NCI-H1105 treated with DMSO at 0.1 percent for 48 hours (cell line): Measurements from ENCODE around the gene MAPK8.

Experiments used
- DNase-seq: peaks from one replicate; lab custom pipeline; 2025; lab: John Stamatoyannopoulos, UW

Gene MAPK8

GRCh38 chr10:48463318-48464003 lies 157.0 kb downstream of the MAPK8 start:
- no peak for DNase-seq

GRCh38 chr10:48464121-48464870 lies 157.8 kb downstream of the MAPK8 start:
- DNase-seq: no peak

- DNase-seq: no peak
Measured at GRCh38 chr10:48464871-48465736, 158.6 kb downstream of the MAPK8 start.

GRCh38 chr10:48465860-48466521 lies 159.5 kb downstream of the MAPK8 start:
- no peak for DNase-seq

GRCh38 chr10:48466611-48467240 lies 160.2 kb downstream of the MAPK8 start:
- no peak for DNase-seq

GRCh38 chr10:48467669-48468068 lies 161.2 kb downstream of the MAPK8 start:
- DNase-seq: no peak

- no peak for DNase-seq
Measured at GRCh38 chr10:48468130-48468790, 161.8 kb downstream of the MAPK8 start.

GRCh38 chr10:48468866-48469511 lies 162.5 kb downstream of the MAPK8 start:
- no peak for DNase-seq

- DNase-seq: no peak
Measured at GRCh38 chr10:48469516-48470020, 163.1 kb downstream of the MAPK8 start.

- DNase-seq: no peak
Measured at GRCh38 chr10:48470115-48470892, 163.8 kb downstream of the MAPK8 start.

GRCh38 chr10:48470893-48471805 lies 164.7 kb downstream of the MAPK8 start:
- no peak for DNase-seq

GRCh38 chr10:48472501-48473069 lies 166.1 kb downstream of the MAPK8 start:
- DNase-seq: no peak

- DNase-seq: no peak
Measured at GRCh38 chr10:48473704-48474103, 167.2 kb downstream of the MAPK8 start.

GRCh38 chr10:48474765-48475365 lies 168.4 kb downstream of the MAPK8 start:
- no peak for DNase-seq

GRCh38 chr10:48475943-48476278 lies 169.4 kb downstream of the MAPK8 start:
- DNase-seq: no peak

GRCh38 chr10:48476279-48476982 lies 170.0 kb downstream of the MAPK8 start:
- DNase-seq: peak; percentile 66

- DNase-seq: no peak
Measured at GRCh38 chr10:48477141-48477540, 170.7 kb downstream of the MAPK8 start.
